GM12878 (cell line): ENCODE results near the gene DLL1. TPM values are rescaled to one million over a fixed set of nuclear protein-coding genes. Genes with fewer than 3 reads are reported as not detected.

Source experiments
- ATAC-seq: fragments of 200-7000 bp; cut with Tn5 transposase; 3 replicates; pipeline ENCODE4 v1.9.1; 2020; ENCODE audit warnings: mild to moderate bottlenecking, moderate library complexity
- BruUV-seq: library from RNA; stranded (reverse); fragments of 400-500 nt; replicated peaks from 2 replicates; lab custom pipeline; 2021; lab: Mats Ljungman, UMichigan
- CTCF ChIA-PET: fragments of 300-600 bp; sonication (Branson Sonifier 250); formaldehyde crosslinking; extraction: SDS; loops from one replicate; lab custom pipeline; 2021; ENCODE audit warnings: inconsistent platforms; lab: Yijun Ruan, JAX
- POLR2A ChIA-PET: fragments of 350-600 bp; formaldehyde crosslinking; extraction: SDS; loops from one replicate; lab custom pipeline; 2021; ENCODE audit warnings: inconsistent platforms; lab: Charles Lee
- RAD21 ChIA-PET: fragments of 300-600 bp; sonication (Branson Sonifier 250); formaldehyde crosslinking; loops from one replicate; lab custom pipeline; 2023; ENCODE audit warnings: antibody characterized with exemption; ENCODE audit not compliant: unreplicated experiment; lab: Charles Lee
- SMC1A ChIA-PET: fragments of 300-600 bp; sonication (Branson Sonifier 250); formaldehyde crosslinking; loops from one replicate; lab custom pipeline; 2023; ENCODE audit not compliant: unreplicated experiment, uncharacterized antibody; lab: Charles Lee
- DNase-seq: peaks from one replicate; pipeline ENCODE4 v3.0.0-alpha.2; 2011; ENCODE audit warnings: low read depth, low spot score
- FAIRE-seq: peaks from 3 replicates; lab custom pipeline; 2011; peaks lifted over from hg19 to GRCh38; lab: Jason Lieb, UNC
- H2AFZ ChIP-seq: 2 replicates; pipeline ENCODE4 v1.6.0; 2011; ENCODE audit warnings: low read depth, low read length, control low read depth; ENCODE audit not compliant: control insufficient read depth
- H3K27ac ChIP-seq: 2 replicates; pipeline ENCODE4 v1.5.1; 2011; ENCODE audit warnings: control low read depth; ENCODE audit not compliant: control insufficient read depth, insufficient read depth
- H3K27me3 ChIP-seq, 2 experiments: replicated peaks in 1 of 2; 2 replicates each; pipeline versions ENCODE4 v1.6.0 to v1.6.1; 2011; ENCODE audit warnings: low read length in 1 of 2; ENCODE audit not compliant: control insufficient read depth in 2 of 2, insufficient read depth in 2 of 2
- H3K36me3 ChIP-seq, 2 experiments: 2 replicates each; pipeline ENCODE4 v1.5.1; 2011; ENCODE audit warnings: low read length in 1 of 2; ENCODE audit not compliant: control insufficient read depth in 2 of 2, insufficient read depth in 2 of 2
- H3K4me1 ChIP-seq: 2 replicates; pipeline ENCODE4 v1.6.1; 2011; ENCODE audit warnings: mild to moderate bottlenecking, low read length, moderate library complexity, mixed read lengths; ENCODE audit not compliant: control insufficient read depth, insufficient read depth
- H3K4me2 ChIP-seq: 2 replicates; pipeline ENCODE4 v1.6.0; 2011; ENCODE audit warnings: control low read depth; ENCODE audit not compliant: control insufficient read depth, insufficient read depth
- H3K4me3 ChIP-seq: fragments of 200-600 bp; sonication (generic); 2 replicates; pipeline ENCODE4 v1.5.1; 2016
- H3K79me2 ChIP-seq: 2 replicates; pipeline ENCODE4 v1.6.0; 2011; ENCODE audit warnings: low read length; ENCODE audit not compliant: control insufficient read depth, insufficient read depth
- H3K9ac ChIP-seq: 2 replicates; pipeline ENCODE4 v1.8.0; 2011; ENCODE audit warnings: low read length, control low read depth, mixed read lengths; ENCODE audit not compliant: control insufficient read depth, insufficient read depth
- H3K9me3 ChIP-seq: replicated peaks from 3 replicates; pipeline ENCODE4 v1.5.1; 2011; ENCODE audit warnings: mild to moderate bottlenecking, low read length; ENCODE audit not compliant: control insufficient read depth, insufficient read depth
- H4K20me1 ChIP-seq: 2 replicates; pipeline ENCODE4 v1.6.0; 2011; ENCODE audit not compliant: control insufficient read depth, insufficient read depth
- IKZF2 ChIP-seq, 2 experiments: fragments of 450-650 bp; IDR thresholded peaks; 2 replicates each; pipeline ENCODE4 v1.6.1; 2017; ENCODE audit warnings: mild to moderate bottlenecking in 2 of 2, moderate library complexity in 2 of 2
- RBBP5 ChIP-seq: fragments of 200-600 bp; sonication (generic); conservative IDR thresholded peaks from 2 replicates; pipeline ENCODE4 v1.6.1; 2016
- SPI1 ChIP-seq: IDR thresholded peaks from 2 replicates; pipeline ENCODE4 v1.6.1; 2011; ENCODE audit warnings: low read depth, mild to moderate bottlenecking, low read length, moderate library complexity, borderline replicate concordance; ENCODE audit not compliant: insufficient read depth
- WGBS: methylation state at CpG from one replicate; pipeline ENCODE4 v1.1.6; 2016; ENCODE audit warnings: low lambda C conversion rate; ENCODE audit not compliant: insufficient replicate concordance, insufficient coverage; ENCODE audit errors: missing lambda C conversion rate; 5-methylcytosine and 5-hydroxymethylcytosine counted together
- in situ Hi-C: fragments of 300-500 bp; cut with MboI; formaldehyde crosslinking; loops from 9 replicates; pipeline ENCODE4 v1.14.3; 2018; ENCODE audit warnings: mixed read lengths
- intact Hi-C: fragments of 100-400 bp; cut with micrococcal nuclease; formaldehyde crosslinking; loops from one replicate; pipeline ENCODE4 v1.14.2; 2022; ENCODE audit not compliant: unreplicated experiment
- polyA plus RNA-seq, 11 experiments: library from polyadenylated mRNA; depleted of rRNA in 4 of 11; unstranded in 6 of 11; stranded (reverse) in 5 of 11; fragments of >200 nt; fragmentation: Nextera tagmentation in 4 of 11; fragmentation: Illumina TruSeq in 1 of 11; extraction: Ambion mirVana in 4 of 11; extraction: Trizol in 1 of 11; gene quantifications; 1 replicate in 1 of 11; 2 replicates in 10 of 11; pipeline versions ENCODE4 v1.2.1 to v1.2.3, GENCODE V29; 2011 to 2016; ENCODE audit warnings: inconsistent platforms in 2 of 11, missing spikeins in 2 of 11, low read depth in 1 of 11
- total RNA-seq, 4 experiments: library from RNA; depleted of rRNA in 3 of 4; stranded (reverse); fragments of >200 nt in 3 of 4; fragmentation: Illumina TruSeq in 1 of 4; extraction: Trizol in 1 of 4; gene quantifications; 2 replicates each; pipeline versions ENCODE4 v1.2.1 to v1.2.3, GENCODE V29; 2013 to 2021

Gene DLL1
- total and polyA plus RNA-seq, 10 of the 15 experiments (the other 5 are each of a cell fraction or from before 2014, with no cell fraction given), result 0.02 to 0.80 (median 0.19) TPM

DNA sequence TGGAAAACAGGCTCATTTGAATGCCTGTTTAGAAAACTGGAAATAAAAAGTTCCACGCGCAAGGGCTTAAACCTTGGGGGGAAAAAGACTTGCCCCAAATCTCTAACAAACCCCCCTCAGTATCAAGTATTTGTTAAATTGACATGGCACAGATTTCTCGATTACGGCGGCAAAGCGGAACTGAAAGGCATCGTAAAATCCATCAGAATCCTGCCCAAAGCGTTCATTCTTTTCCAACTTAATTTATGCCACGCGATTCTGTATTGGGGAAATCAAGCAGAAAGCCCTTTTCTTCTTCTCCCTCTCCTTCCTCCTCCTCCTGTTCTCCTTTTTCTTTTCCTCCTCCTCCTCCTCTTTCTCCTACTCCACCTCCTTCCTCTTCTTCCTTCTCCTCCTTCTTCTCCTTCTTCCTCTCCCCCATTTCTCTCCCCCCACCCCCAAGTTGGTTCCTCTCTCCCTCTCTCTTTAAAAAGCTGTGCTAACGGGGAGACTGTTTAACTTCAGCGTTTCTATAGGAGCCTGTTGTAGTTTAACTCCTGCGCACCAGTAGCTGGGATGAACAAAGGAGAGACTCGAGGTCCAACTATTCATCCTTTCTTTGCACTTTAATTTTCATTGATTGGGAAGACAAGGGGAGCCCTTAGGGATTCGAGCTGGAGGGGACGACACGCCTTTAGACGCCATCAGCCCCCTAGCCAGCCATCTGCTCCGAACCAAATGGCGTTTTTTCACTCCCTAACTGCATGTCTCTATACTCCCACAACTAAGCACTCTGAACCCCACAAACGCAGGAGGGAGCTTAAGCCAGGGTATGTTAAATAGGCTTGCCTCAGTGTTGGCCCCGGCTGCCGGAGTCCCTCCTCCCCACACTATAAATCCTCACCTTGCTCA lies 2.7 kb upstream of the DLL1 start:
- ATAC-seq, result no peak
- ChIA-PET POLR2A (interaction anchor here (0.6 kb wide), 1 partner anchor 592 kb away, joined by 4 read pairs; the partner anchor contains the start of genes C6orf120 and WDR27), RAD21 (interaction anchor here (0.6 to 2.1 kb wide), 4 partner anchors 25 to 1116 kb away, joined by 3 to 11 read pairs (median 6); no protein-coding TSS in a partner anchor), CTCF (interaction anchor here (1.1 to 1.6 kb wide), 6 partner anchors 11 to 235 kb away, joined by 3 to 4 read pairs (median 3); no protein-coding TSS in a partner anchor), SMC1A (interaction anchor here (0.6 to 2.1 kb wide), 6 partner anchors 12 to 543 kb away, joined by 3 to 7 read pairs (median 4); no protein-coding TSS in a partner anchor)
- FAIRE-seq, result no peak
- peaks cover 13 to 39% of the 10 kb centered on the region in 2 experiments for H3K27me3 ChIP-seq
- no peak overlapping the region for H2AFZ ChIP-seq
- no peak overlapping the region for H3K4me2 ChIP-seq
- no peak overlapping the region for H3K27ac ChIP-seq
- no peak overlapping the region for H3K9ac ChIP-seq
- H3K4me3 ChIP-seq, result no peak overlapping the region
- in situ Hi-C loops, result no loop called here
- no peaks in the 10 kb centered on the region for H4K20me1 ChIP-seq
- H3K4me1 ChIP-seq, result peaks cover 27% of the 10 kb centered on the region
- no peak for DNase-seq
- no peaks in the 10 kb centered on the region for H3K79me2 ChIP-seq
- BruUV-seq, result no TSS peak
- peak; percentile 67; the same call in 1 of the 2 replicates for TF ChIP-seq SPI1
- peak in 1 of 2 experiments; percentile 17; a peak in 1 of 4 replicates for TF ChIP-seq IKZF2 (IDR thresholded peaks at IDR 0.05)
- no peak for TF ChIP-seq RBBP5
- WGBS, result 41% methylated on average over 23 of the region's 23 CpGs
- intact Hi-C loops, result loop anchor here (10.0 kb wide), 1 partner anchor 459 kb away; no protein-coding TSS in a partner anchor
- no peaks in the 10 kb centered on the region for H3K36me3 ChIP-seq
- H3K9me3 ChIP-seq, result no peaks in the 10 kb centered on the region
